PC-3 (cell line): ENCODE measurements around the gene TAOK3.

Experiments used
- EZH2 ChIP-seq: fragments of 300-600 bp; sonication (generic); IDR thresholded peaks from one replicate; pipeline ENCODE4 v1.6.1; 2017; ENCODE audit warnings: antibody characterized with exemption, mild to moderate bottlenecking, low read length; ENCODE audit not compliant: unreplicated experiment
- TF ChIP-seq, protein P1 (sequence below): fragments of 300-600 bp; sonication (generic); conservative IDR thresholded peaks from 2 replicates; pipeline ENCODE4 v1.5.1; 2017; ENCODE audit warnings: antibody characterized with exemption, low read depth, mild to moderate bottlenecking, low read length

- TF ChIP-seq, protein P1, sequence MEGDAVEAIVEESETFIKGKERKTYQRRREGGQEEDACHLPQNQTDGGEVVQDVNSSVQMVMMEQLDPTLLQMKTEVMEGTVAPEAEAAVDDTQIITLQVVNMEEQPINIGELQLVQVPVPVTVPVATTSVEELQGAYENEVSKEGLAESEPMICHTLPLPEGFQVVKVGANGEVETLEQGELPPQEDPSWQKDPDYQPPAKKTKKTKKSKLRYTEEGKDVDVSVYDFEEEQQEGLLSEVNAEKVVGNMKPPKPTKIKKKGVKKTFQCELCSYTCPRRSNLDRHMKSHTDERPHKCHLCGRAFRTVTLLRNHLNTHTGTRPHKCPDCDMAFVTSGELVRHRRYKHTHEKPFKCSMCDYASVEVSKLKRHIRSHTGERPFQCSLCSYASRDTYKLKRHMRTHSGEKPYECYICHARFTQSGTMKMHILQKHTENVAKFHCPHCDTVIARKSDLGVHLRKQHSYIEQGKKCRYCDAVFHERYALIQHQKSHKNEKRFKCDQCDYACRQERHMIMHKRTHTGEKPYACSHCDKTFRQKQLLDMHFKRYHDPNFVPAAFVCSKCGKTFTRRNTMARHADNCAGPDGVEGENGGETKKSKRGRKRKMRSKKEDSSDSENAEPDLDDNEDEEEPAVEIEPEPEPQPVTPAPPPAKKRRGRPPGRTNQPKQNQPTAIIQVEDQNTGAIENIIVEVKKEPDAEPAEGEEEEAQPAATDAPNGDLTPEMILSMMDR = no peak
- TF ChIP-seq EZH2 = no peak
Measured at GRCh38 chr12:118124333-118124874, 248.3 kb downstream of the TAOK3 start.
